GM12872 (cell line): ENCODE results near the gene GALNTL6.

Experiments used
- TF ChIP-seq, protein P1 (sequence below): IDR thresholded peaks from 3 replicates; pipeline ENCODE4 v1.5.1; 2011; ENCODE audit warnings: low read depth, mild to moderate bottlenecking, low read length, moderate library complexity; ENCODE audit not compliant: insufficient read depth

The GALNTL6 gene

DNA sequence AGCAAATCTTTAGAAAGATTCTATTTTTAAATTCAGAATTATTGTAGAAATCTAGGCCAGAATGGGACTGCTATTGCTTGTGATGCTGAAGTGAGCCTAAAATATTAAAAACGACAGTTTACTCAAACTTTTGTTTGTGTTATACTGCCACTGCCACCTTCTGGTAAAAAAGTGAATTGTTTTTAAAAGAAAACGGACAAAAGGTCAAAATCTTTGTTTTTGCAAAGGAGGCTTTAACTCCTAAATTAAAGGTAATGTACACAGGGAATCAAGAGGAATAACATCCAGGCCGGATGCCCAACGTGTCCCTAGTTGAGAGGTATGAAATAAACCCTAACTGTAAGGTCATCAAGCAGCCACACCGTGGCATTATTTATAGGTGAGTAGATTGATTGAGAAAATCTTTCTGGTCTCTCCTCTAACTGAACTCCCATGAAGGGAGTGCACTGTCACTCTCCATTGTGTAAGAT lies 1017.1 kb downstream of the GALNTL6 start:
- TF ChIP-seq, protein P1, sequence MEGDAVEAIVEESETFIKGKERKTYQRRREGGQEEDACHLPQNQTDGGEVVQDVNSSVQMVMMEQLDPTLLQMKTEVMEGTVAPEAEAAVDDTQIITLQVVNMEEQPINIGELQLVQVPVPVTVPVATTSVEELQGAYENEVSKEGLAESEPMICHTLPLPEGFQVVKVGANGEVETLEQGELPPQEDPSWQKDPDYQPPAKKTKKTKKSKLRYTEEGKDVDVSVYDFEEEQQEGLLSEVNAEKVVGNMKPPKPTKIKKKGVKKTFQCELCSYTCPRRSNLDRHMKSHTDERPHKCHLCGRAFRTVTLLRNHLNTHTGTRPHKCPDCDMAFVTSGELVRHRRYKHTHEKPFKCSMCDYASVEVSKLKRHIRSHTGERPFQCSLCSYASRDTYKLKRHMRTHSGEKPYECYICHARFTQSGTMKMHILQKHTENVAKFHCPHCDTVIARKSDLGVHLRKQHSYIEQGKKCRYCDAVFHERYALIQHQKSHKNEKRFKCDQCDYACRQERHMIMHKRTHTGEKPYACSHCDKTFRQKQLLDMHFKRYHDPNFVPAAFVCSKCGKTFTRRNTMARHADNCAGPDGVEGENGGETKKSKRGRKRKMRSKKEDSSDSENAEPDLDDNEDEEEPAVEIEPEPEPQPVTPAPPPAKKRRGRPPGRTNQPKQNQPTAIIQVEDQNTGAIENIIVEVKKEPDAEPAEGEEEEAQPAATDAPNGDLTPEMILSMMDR = peak; percentile 35; the same call in 1 of the 3 replicates

DNA sequence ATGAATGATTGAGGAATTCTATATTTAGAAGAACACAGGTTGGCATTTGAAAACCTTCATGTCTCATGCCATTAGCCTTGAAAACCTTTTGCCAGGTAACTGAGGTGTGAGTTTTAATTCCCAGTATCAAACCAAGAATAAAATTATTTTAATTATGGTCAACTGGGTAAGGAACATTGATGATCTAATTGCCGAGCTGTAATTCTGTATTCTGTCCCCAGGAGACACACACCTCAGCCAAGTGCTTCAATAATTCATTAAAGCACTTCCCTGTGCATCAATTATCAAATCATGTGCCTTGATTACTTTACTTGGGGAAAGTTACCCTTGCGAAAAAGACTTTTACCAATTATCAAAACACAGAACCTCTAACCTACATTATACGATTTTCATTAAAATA lies 1023.5 kb downstream of the GALNTL6 start:
- TF ChIP-seq, protein P1 = no peak

GRCh38 chr4:172838111-172838510 lies 1024.9 kb downstream of the GALNTL6 start:
- TF ChIP-seq, protein P1 = no peak

GRCh38 chr4:172838943-172839342 lies 1025.7 kb downstream of the GALNTL6 start:
- TF ChIP-seq, protein P1 = no peak

DNA sequence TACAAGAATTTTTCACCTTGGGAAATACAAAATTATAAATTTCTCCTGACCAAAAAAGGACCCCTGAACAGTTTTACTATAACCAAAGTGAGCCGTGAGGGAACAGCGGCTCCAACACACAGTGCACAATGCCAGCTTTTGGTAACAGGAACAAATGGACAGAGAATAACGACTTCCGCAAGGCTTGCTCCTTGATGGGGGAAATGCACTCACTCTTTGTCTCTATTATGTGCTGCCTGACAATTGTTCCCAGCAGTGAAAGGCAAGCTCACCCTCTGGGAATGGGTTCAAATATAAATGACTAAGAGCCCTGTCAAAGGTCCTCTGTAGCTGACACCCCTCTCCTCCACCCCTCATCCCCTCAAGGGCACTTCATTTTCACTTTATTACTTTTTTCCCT lies 1029.6 kb downstream of the GALNTL6 start:
- TF ChIP-seq, protein P1 = no peak

DNA sequence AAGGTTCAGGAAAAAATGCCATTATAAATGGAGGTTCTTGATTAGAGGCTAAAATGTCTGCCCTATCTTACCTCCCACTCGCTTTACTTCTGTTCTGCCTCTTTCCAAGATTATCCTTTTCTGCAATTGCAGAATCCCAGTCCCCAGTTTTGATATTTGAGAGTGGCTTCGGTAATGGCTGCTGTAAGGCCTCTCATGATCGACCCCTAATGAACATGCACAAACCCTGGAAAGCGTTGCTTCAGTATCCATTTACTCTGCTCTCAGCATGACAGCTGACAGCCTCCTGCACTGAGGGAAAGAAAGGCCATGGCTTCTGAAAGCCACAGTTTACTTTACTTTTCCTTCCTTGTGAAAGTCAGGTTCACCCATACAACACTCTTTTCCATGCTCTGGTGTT lies 1030.0 kb downstream of the GALNTL6 start:
- TF ChIP-seq, protein P1 = no peak

GRCh38 chr4:172844556-172844955 lies 1031.4 kb downstream of the GALNTL6 start:
- TF ChIP-seq, protein P1 = no peak
